ENCODE measurements around the gene PROX2.

The PROX2 gene

DNA sequence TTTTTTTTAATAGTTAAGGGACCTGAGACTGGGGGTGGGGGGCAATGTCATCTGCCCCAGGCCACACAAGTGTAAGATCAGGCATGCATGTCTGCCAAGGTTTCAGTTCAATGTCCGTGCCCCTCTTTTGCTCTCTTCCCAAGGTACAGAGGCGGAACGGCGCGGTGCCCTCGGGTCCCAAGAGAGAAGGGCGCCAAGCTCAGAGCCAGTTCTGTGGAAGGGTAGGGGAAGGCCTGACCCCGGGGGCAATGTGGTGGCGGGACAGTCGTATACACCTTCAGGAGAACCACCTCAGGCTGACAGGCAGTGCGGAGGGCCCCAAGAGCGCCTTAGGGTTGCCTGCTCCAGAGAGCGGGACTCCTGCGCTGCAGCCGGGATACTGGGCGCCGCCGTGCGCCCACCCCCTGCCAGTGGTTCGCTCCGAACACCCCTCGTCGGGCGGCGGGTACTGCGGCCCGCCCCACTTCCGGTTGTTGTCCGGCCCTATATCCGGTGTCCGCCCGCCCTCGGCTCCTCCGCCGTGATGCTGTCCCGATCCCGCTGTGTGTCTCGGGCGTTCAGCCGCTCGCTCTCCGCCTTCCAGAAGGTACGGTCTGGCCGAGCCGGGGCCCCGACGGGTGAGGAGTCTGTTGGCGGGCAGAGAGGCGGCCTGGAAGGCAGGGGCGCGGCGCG lies 5.6 kb upstream of the PROX2 start, which contains the start of gene DLST:
Gene DLST (plus strand): TSS at position 486 of the 672 bp plus-strand sequence. CDS start 38 bp downstream, at position 524.
- DNase-seq (ENCODE audit: low read depth in 2 of 2, low spot score in 1 of 2): peak; percentile 60 to 69

- DNase-seq (ENCODE audit: low read depth in 2 of 2, low spot score in 1 of 2): no peak
These were observed 3.7 kb upstream of the PROX2 start for GRCh38 chr14:74879427-74880182.

DNA sequence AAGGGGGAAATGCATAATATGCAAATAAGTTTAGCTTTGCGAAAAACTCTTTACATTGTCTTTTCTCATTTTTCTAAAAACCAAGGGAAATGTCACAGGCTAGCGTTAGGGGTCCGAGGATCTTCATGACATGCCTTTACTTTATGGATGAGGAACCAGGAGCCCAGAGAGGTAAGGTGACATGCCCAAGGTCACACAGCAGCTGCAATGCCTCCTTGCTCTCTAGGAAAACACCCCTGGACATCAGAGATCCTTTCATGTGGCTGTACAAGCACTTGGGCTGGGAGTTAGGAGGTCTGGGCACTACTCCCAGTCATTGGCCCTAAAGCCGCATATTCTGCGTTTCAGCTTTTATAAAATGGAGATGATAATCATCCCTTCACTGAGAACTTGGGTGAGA lies 741 bp downstream of the PROX2 start:
- DNase-seq (ENCODE audit: low read depth in 2 of 2, low spot score in 1 of 2): no peak

GRCh38 chr14:74871819-74872218 lies 4.1 kb downstream of the PROX2 start:
- DNase-seq (ENCODE audit: low read depth in 2 of 2, low spot score in 1 of 2): no peak

DNA sequence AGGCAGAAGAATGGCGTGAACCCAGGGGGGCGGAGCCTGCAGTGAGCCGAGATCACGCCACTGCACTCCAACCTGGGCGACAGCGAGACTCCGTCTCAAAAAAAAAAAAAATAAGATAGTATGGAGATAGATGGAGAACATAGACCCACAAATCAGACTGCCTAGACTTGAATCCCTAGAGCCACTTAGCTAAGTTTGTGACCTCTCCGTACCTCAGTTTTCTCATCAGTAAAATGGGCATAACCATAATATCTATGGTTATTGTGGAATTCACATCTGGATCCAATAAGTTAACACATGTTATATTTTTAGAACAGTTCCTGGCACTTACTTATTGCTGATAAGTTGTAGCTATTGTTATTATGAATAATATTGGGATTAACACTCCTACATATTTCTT lies 7.2 kb downstream of the PROX2 start:
- no peak for DNase-seq (ENCODE audit: low read depth in 2 of 2, low spot score in 1 of 2)

GRCh38 chr14:74867673-74868072 lies 8.3 kb downstream of the PROX2 start:
- peak; percentile 31 to 40 for DNase-seq (ENCODE audit: low read depth in 2 of 2, low spot score in 1 of 2)

DNA sequence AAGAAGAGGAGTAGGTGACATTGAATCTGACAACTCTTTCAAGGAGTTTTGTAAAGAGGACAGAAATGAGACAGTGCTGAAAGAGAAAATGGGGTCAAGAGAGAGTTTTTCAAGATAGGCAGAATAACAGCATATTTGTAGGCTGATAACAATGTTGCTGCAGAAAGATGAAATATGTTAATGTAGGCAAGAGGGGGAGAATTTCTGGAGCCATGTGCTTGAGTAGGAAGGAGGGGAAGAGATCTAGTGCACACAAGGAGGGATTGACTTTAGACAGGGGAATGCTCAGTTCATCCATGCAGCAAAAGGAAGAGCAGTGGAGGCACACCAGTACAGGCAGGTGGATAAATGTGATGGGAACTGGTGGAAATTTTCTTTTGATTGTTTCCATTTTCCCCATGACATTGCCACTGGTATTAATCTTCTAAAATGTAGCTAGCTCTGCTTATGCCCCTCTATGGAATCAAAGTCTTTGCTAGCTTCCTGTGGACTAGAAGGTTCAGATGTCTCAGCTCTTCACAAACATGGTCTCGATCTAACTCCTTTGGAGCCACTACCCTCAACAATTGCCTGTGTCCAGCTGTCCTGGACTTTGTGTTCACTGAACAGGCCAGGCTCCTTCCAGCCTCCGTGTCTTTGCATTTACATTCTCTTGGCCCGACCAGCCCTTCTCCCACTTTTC lies 9.1 kb downstream of the PROX2 start:
- no peak for DNase-seq (ENCODE audit: low read depth in 2 of 2, low spot score in 1 of 2)

DNA sequence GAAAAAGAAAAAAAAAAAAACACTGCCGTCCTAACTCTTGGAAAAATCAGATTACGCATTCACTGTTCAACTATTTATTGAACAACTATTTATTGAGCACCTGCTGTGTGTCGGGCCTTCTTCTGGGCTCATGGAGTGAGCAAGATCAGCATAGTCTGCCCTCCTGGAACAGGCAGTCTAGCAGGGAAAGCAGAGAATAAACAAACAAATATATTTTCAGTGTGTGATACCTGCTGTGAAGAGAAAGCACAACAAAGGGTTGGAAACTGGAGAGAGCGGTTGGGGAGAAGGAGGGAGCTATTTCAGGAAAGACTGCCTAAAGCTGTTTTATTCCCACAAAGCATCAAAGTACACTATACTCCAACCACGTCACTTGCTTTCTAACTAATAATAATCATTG lies 10.8 kb downstream of the PROX2 start:
- no peak for DNase-seq (ENCODE audit: low read depth in 2 of 2, low spot score in 1 of 2)

DNA sequence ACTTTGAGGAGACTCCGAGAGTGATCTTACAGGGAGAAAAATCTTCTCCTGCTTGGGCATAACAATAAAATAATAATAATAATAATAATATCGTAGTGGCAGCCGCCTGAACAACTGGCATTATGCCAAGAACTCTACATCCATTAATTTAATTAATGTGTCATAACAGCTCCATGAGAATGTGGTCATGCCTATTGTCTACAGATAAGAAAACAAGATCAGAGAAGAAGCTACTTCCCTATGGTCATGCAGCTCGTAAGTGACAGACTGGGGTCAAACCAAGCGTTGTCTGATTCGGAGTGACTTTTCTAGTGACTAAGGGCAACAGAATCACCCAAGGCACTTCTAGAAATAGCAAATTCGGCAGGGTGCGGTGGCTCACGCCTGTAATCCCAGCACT lies 11.7 kb downstream of the PROX2 start:
- no peak for DNase-seq (ENCODE audit: low read depth in 2 of 2, low spot score in 1 of 2)

- DNase-seq (ENCODE audit: low read depth in 2 of 2, low spot score in 1 of 2): no peak
These were observed 12.7 kb downstream of the PROX2 start for GRCh38 chr14:74863274-74863673.

- DNase-seq (ENCODE audit: low read depth in 2 of 2, low spot score in 1 of 2): no peak
These were observed 14.2 kb downstream of the PROX2 start for GRCh38 chr14:74861734-74862090.

DNA sequence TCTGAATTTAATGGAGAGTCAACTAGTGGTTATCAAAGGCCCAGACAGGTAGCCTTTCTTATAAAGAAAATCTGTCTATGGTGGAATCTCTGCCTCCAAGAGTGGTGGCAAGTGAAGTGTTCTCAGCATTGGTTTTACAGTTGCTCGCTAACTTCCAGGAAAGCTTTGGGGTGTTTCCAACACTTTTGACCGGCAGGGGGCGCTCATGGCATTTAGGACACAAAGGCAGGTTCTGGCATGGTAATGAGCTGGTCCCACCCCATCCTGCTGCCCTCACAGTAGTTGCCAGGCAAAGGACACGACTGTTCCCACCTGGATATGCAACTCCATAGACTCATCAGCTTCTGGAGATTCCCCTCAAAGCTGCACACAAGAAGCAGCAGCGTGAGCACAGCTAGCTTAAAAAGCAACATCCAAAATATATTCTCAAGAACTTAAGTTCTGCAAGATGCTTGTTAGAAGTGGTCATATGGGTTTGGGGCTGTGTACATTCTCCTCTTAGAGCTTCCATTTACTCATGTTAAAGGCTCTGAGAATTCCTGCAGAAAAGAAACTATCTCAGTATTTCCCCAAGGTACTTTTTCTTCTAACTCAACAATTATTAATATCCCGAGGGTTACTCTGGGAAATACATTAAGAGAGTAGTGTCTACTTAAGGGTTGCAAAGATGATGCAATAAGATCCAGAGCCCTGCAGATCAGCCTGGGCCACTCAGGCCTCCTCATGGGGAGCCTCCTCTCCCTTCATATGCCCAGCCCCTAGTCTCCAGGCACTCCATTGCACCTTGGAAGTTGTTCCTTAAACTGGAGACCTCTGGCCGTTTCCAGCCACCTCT lies 14.8 kb downstream of the PROX2 start:
- peak; percentile 91 to 99 for DNase-seq (ENCODE audit: low read depth in 2 of 2, low spot score in 1 of 2)

- DNase-seq (ENCODE audit: low read depth in 2 of 2, low spot score in 1 of 2): no peak
These were observed 16.0 kb downstream of the PROX2 start for GRCh38 chr14:74859757-74860552.

- no peak for DNase-seq (ENCODE audit: low read depth in 2 of 2, low spot score in 1 of 2)
These were observed 17.9 kb downstream of the PROX2 start for GRCh38 chr14:74858022-74858421.

DNA sequence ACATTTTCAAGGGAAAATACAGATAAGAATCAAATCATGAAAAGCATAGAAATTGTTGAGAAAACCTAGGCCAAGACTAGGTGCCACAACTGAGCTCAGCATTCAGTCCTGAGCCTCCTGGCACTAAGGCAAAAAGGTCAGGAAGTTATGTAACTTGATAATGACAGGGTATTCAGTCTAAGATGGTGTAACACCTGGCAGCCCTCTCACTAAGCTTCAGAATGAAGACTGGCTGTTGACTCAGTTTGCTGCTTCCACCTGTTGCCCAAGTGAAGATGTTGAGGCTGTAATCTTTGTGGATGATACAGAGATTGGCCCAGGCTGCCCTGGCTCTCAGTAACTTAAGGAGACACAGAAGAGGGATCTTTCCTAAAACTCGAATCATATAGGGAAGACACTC lies 19.6 kb downstream of the PROX2 start:
- no peak for DNase-seq (ENCODE audit: low read depth in 2 of 2, low spot score in 1 of 2)

GRCh38 chr14:74855945-74856344 lies 20.0 kb downstream of the PROX2 start:
- DNase-seq (ENCODE audit: low read depth in 2 of 2, low spot score in 1 of 2): no peak

- no peak for DNase-seq (ENCODE audit: low read depth in 2 of 2, low spot score in 1 of 2)
These were observed 20.9 kb downstream of the PROX2 start for GRCh38 chr14:74855021-74855420.

DNA sequence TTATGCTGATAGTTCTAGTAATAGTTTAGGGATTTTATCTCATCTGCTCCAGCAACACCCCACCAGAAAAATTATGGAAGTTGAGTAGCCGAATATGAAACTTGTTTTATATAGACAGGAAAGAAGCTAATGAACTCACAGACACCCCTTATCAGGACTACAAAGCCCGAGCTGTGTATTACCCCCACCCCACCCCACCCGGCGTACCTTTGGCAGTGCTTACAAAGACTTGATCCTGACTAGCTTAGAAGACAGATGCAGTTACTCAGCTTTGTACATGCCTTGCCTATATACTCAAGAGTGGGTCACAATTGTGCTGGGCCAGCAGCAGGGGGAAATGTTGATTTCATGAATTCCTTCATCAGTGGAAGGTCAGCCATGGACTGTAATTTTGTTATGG lies 22.4 kb downstream of the PROX2 start:
- no peak for DNase-seq (ENCODE audit: low read depth in 2 of 2, low spot score in 1 of 2)

GRCh38 chr14:74852922-74853530 lies 22.9 kb downstream of the PROX2 start:
- DNase-seq (ENCODE audit: low read depth in 2 of 2, low spot score in 1 of 2): no peak

DNA sequence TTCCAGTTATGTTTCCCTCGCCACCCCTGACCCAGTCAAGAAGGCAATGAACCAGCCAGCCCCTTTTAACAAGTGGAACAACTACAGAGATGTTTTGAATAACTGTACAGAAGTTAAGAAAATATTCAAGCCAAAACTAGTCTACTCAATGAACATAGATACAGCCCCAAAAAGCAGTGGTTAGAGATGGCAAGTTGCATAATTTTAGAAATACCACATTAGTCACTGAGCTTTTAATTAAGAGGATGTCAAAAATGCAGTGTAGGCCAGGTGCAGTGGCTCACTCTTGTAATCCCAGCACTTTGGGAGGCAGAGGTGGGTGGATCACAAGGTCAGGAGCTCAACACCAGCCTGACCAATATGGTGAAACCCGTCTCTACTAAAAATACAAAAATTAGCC lies 27.2 kb downstream of the PROX2 start:
- no peak for DNase-seq (ENCODE audit: low read depth in 2 of 2, low spot score in 1 of 2)
